HEK293 (cell line): ENCODE results near the gene PAPSS1.

Experiments used
- CTCF ChIP-seq: fragments of 450-650 bp; formaldehyde crosslinking; IDR thresholded peaks from 2 replicates; pipeline ENCODE4 v1.5.1; 2016; ENCODE audit warnings: missing biosample characterization, missing genetic modification characterization
- ELK4 ChIP-seq: IDR thresholded peaks from 2 replicates; pipeline ENCODE4 v1.6.1; 2011; ENCODE audit warnings: mild to moderate bottlenecking, low read depth, low read length, borderline replicate concordance
- PBX3 ChIP-seq: sonication (generic); formaldehyde crosslinking; IDR thresholded peaks from 2 replicates; pipeline ENCODE4 v1.8.1; 2022; ENCODE audit warnings: mild to moderate bottlenecking, moderate library complexity, missing genetic modification reagents
- PRDM2 ChIP-seq: fragments of 450-650 bp; formaldehyde crosslinking; IDR thresholded peaks from 2 replicates; pipeline ENCODE4 v1.5.1; 2016; ENCODE audit warnings: missing biosample characterization, missing genetic modification characterization, borderline replicate concordance
- REST ChIP-seq: fragments of 450-650 bp; formaldehyde crosslinking; IDR thresholded peaks from 2 replicates; pipeline ENCODE4 v1.5.1; 2016; ENCODE audit warnings: missing biosample characterization, missing genetic modification characterization
- ZNF121 ChIP-seq: fragments of 450-650 bp; formaldehyde crosslinking; IDR thresholded peaks from 2 replicates; pipeline ENCODE4 v1.5.1; 2016; ENCODE audit warnings: missing biosample characterization, missing genetic modification characterization
- ZNF416 ChIP-seq: fragments of 450-650 bp; formaldehyde crosslinking; IDR thresholded peaks from 2 replicates; pipeline ENCODE4 v1.5.1; 2016; ENCODE audit warnings: missing biosample characterization, missing genetic modification characterization
- ZNF423 ChIP-seq: fragments of 450-650 bp; formaldehyde crosslinking; IDR thresholded peaks from 2 replicates; pipeline ENCODE4 v1.5.1; 2016; ENCODE audit warnings: missing biosample characterization, missing genetic modification characterization
- ZNF501 ChIP-seq: fragments of 450-650 bp; formaldehyde crosslinking; IDR thresholded peaks from 2 replicates; pipeline ENCODE4 v1.5.1; 2016; ENCODE audit warnings: missing biosample characterization, missing genetic modification characterization
- ZSCAN30 ChIP-seq: fragments of 450-650 bp; IDR thresholded peaks from 2 replicates; pipeline ENCODE4 v1.5.1; 2018; ENCODE audit warnings: missing biosample characterization, mild to moderate bottlenecking, missing genetic modification characterization, moderate library complexity
- TF ChIP-seq, protein P1 (sequence below): fragments of 450-650 bp; IDR thresholded peaks from 2 replicates; pipeline ENCODE4 v1.5.1; 2018; ENCODE audit warnings: missing biosample characterization, mild to moderate bottlenecking, missing genetic modification characterization
- TF ChIP-seq, protein P2 (sequence below): fragments of 450-650 bp; formaldehyde crosslinking; IDR thresholded peaks from 2 replicates; pipeline ENCODE4 v1.5.1; 2016; ENCODE audit warnings: missing biosample characterization, missing genetic modification characterization
- TF ChIP-seq, protein P3 (sequence below): fragments of 450-650 bp; formaldehyde crosslinking; IDR thresholded peaks from 2 replicates; pipeline ENCODE4 v1.5.1; 2016; ENCODE audit warnings: missing biosample characterization, missing genetic modification characterization

GRCh38 chr4:107689912-107690587 lies 30.0 kb downstream of the PAPSS1 start:
- TF ChIP-seq CTCF (tag by site-specific recombination) (no peak), ZNF416 (tag by site-specific recombination) (no peak), ZNF121 (tag by site-specific recombination) (no peak), PRDM2 (tag by site-specific recombination) (no peak), ZNF501 (tag by site-specific recombination) (no peak), REST (no peak), PBX3 (no peak), ZSCAN30 (tag by site-specific recombination) (no peak), ZNF423 (tag by site-specific recombination) (no peak), ELK4 (no peak)
- TF ChIP-seq, protein P1, sequence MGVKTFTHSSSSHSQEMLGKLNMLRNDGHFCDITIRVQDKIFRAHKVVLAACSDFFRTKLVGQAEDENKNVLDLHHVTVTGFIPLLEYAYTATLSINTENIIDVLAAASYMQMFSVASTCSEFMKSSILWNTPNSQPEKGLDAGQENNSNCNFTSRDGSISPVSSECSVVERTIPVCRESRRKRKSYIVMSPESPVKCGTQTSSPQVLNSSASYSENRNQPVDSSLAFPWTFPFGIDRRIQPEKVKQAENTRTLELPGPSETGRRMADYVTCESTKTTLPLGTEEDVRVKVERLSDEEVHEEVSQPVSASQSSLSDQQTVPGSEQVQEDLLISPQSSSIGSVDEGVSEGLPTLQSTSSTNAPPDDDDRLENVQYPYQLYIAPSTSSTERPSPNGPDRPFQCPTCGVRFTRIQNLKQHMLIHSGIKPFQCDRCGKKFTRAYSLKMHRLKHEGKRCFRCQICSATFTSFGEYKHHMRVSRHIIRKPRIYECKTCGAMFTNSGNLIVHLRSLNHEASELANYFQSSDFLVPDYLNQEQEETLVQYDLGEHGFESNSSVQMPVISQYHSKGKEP = no peak
- TF ChIP-seq, protein P2, sequence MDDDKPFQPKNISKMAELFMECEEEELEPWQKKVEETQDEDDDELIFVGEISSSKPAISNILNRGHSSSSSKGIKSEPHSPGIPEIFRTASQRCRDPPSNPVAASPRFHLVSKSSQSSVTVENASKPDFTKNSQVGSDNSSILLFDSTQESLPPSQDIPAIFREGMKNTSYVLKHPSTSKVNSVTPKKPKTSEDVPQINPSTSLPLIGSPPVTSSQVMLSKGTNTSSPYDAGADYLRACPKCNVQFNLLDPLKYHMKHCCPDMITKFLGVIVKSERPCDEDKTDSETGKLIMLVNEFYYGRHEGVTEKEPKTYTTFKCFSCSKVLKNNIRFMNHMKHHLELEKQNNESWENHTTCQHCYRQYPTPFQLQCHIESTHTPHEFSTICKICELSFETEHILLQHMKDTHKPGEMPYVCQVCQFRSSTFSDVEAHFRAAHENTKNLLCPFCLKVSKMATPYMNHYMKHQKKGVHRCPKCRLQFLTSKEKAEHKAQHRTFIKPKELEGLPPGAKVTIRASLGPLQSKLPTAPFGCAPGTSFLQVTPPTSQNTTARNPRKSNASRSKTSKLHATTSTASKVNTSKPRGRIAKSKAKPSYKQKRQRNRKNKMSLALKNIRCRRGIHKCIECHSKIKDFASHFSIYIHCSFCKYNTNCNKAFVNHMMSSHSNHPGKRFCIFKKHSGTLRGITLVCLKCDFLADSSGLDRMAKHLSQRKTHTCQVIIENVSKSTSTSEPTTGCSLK (tag by site-specific recombination) = no peak
- TF ChIP-seq, protein P3, sequence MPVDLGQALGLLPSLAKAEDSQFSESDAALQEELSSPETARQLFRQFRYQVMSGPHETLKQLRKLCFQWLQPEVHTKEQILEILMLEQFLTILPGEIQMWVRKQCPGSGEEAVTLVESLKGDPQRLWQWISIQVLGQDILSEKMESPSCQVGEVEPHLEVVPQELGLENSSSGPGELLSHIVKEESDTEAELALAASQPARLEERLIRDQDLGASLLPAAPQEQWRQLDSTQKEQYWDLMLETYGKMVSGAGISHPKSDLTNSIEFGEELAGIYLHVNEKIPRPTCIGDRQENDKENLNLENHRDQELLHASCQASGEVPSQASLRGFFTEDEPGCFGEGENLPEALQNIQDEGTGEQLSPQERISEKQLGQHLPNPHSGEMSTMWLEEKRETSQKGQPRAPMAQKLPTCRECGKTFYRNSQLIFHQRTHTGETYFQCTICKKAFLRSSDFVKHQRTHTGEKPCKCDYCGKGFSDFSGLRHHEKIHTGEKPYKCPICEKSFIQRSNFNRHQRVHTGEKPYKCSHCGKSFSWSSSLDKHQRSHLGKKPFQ = no peak
